Heart left ventricle (tissue), 13 donors: Measurements from ENCODE around the gene KRT4.
"Not testable (repeated sequence)": the region's sequence is repeated elsewhere in the genome, so short reads cannot be mapped to it uniquely, and the experiment has no call there.

ENCODE experiments used
- CTCF ChIP-seq, 12 donors: fragments of 200-600 bp; sonication (generic) in 4 of 12; IDR thresholded peaks; one replicate each; pipeline versions ENCODE4 v1.5.0 to v1.8.0; 2018 to 2022; ENCODE audit warnings: antibody characterized with exemption in 12 of 12, mild to moderate bottlenecking in 5 of 12
- POLR2A ChIP-seq, 2 donors: fragments of 450-650 bp; IDR thresholded peaks; one replicate each; pipeline ENCODE4 v1.6.1; 2017; ENCODE audit warnings: antibody characterized with exemption in 2 of 2, mild to moderate bottlenecking in 2 of 2, moderate library complexity in 2 of 2
- donor health status: ischemic (EF 13 %, LVEDD 7.1; RV severe dilation, severe dysfunction).
- donor health status: DM: no; HTN: yes; CAD: no.
- donor health status: DM: no; HTN: no; CAD: no.
- donor health status: ischemic (EF 25% LVEDD 6.9; RV normal size, moderate dysfunction).
- donor health status: ischemic (EF 25% LVEDD 5.7; RV mildly dilated, moderate dysfunction).
- donor health status: ischemic (EF 35%, LVEDD 5.7; RV mildly dilated, moderate dysfunction).
- donor health status: nonischemic (EF 11% LVEDD 7.7; RV severe dilation, severe dysfunction).
- donor health status: DM: yes; HTN: yes; CAD: no.
- donor health status: PGD.
- donor health status: ischemic (EF 29% LVEDD 5.4; RV normal size, mild dysfunction).
- donor health status: nonischemic (EF 23%, LVEDD 6.1; RV moderate dilation, normal function).

- TF ChIP-seq CTCF, POLR2A (IDR thresholded peaks at IDR 0.05): not testable (repeated sequence)
These were observed 52.7 kb downstream of the KRT4 start for GRCh38 chr12:52761218-52761617.
